Activated T-helper 1 cell treated with Interleukin-2 at 50 U/mL for 16 hours (primary cell): Measurements from ENCODE around the gene CHRNA7.

Experiments used
- DNase-seq: peaks from one replicate; pipeline ENCODE4 v3.0.0-alpha.2; 2020; ENCODE audit warnings: low read depth

The CHRNA7 gene

DNA sequence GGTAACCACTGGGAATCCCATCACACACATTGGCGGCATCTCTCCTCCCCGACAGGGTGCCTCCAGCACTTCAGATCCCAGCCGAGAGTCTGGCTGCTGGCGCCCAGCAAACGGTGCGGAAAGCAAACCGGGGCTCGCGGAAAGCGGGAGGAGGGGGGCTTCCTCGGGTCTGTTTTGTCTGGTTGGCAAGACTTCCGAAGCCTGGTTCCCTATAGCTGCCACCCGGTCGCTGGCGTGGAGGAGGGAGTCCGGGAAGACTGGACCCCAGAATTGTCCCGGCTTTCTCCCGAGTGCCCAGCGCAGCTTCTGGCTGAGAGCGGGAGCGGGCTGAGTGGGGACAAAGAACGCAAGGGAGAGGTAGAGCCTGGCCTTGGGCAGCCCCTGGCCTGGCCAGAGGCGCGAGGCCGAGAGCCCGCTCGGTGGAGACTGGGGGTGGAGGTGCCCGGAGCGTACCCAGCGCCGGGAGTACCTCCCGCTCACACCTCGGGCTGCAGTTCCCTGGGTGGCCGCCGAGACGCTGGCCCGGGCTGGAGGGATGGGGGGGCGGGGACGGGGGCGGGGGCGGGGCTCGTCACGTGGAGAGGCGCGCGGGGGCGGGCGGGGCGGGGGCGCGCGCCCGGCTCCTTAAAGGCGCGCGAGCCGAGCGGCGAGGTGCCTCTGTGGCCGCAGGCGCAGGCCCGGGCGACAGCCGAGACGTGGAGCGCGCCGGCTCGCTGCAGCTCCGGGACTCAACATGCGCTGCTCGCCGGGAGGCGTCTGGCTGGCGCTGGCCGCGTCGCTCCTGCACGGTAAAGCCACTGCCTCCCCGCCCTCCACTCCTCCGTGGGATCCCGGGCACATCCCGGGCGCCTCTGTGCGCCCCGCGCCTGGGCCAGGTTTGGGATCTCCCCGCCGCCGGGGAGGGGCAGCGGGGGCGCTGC is at the start of gene CHRNA7:
Gene CHRNA7, plus strand, starts transcription at position 654 of the 920 bp plus-strand sequence. Its CDS starts 80 bp downstream, at position 734.
- DNase-seq, result peak; percentile 1

DNA sequence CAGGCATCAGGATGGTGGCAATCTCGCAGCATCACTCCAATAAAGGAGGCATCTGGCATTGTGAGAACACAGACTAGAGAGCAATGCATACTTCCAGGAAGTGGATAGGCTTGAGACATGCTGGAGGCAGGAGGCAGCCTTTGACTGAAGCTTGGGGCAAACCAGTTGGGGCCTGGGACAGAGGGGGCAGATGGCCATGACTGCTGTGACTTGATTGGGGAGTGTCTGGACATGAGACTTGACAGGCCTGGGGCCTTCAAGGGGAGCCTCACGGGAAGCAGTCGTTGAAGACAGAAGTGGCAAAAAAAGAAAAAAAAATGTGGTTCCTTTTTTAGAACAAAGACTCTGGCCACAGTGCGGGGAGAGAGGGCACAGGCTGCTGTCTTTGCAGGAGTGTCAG is 44.7 kb upstream of the CHRNA7 start:
- no peak for DNase-seq

DNA sequence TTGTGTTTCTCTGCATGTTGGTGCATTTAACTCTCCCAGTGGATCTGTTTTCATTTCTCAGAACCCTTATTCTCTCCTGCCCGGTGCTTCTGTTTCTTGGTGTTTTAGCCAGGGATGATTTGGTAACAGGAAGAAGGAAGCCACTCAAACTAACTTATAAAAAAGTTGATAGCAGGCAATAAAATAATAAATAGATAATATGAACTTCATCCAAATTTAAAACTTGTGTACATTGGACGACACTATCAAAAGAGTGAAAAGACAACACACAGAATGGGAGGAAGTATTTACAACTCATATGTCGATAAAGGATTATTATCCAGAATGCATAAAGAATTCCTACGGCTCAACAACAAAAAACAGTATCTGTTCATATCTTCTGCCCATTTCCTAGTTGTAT is 37.3 kb upstream of the CHRNA7 start:
- DNase-seq, result no peak

DNA sequence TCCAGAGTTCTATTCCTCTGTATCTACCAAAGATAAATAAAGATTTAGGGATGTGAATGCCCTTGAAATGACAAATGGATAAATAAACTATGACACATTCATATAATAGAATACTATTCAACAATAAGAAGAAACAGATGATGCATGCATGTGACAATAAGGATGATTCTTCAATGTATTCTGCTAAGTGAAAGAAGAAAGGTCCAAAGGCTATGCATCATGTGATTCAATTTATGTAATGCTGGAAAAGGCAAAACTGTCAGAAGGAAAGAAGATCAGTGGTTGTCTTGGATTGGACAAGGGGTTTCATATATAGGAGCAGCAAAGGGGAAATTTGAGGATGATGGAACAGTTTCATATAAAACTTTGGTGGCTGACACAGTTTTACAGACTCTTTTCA is 32.6 kb upstream of the CHRNA7 start:
- no peak for DNase-seq

DNA sequence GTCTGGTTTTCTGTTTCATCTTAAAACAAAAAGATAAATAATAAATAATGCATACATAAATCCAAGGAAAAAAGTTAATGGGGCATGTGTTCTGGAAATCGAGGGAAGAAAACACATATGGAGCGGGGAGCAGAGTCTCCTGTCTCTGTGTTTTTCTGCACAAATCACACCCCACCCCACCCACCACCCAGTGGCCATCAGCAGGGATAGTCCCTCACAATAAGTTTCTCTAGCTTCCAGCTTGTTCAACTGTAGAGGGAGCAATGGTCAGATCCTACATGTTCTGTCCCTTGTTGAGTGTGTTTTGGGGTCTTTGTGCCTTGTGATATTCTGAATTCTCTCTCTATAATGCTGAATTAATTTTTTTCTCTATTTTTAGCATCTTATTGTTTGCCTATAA is 26.8 kb upstream of the CHRNA7 start:
- no peak for DNase-seq

DNA sequence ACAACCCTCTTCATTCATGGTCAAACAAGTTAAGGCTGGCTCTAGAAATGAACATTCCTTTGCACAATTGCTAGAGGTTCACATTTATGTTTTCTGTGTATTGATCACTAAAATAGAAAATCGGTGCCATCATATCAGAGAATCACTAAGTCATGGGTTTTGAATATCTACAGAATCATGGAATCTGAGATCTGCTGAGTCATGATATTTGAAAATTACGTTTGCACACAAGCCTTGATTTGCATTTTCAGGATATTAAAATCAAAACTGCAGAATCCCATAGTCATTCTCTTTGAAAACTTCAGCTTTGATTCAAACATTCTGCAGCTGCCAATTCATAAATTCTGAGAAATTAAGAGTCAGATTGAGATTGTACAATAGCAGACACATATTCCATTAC is 26.1 kb upstream of the CHRNA7 start:
- DNase-seq, result no peak

DNA sequence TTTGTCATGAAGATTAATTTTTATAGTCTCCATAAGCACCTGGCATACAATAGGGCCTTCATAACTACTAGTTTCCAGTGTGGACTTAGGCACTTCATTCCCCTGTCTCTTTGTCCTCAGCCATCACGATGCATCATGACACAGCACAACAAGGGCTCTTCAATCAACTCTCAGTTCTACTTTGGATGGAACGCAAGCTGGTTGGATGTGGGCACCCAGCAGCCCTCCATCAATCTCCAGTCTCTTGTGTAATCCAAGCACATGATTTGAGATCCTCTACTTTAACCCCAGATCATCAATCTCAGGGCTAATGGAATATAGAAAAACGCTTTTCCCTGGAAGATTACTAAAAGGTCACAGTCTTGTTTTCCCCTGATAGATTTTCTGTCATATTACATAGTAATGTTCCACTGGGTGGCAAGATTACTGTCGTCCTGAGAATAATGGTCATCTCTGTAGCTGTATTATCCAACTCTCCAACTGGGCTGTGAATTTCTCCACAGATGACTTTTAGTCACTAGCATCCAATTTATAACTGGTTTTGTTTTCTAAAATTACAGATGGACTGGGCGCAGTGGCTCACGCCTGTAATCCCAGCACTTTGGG is 22.9 kb upstream of the CHRNA7 start:
- no peak for DNase-seq

DNA sequence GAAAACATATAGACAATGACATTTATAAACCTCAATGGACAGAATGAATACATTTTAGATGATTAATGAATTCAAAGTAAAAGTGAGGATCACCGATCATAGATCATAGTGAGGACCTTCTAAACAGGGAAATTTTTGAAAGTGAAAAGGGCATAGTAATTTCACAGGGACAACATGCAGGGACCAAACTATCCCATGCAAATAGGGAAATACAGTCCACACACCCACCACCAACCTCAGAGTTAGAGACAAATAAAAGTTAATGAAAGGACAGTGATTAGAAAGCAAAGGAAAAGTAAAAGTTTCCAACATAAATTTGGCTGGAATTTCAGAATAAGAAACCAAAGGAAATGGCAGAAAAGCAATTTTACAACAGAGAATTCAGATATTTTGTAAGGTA is 15.4 kb upstream of the CHRNA7 start:
- DNase-seq, result no peak

DNA sequence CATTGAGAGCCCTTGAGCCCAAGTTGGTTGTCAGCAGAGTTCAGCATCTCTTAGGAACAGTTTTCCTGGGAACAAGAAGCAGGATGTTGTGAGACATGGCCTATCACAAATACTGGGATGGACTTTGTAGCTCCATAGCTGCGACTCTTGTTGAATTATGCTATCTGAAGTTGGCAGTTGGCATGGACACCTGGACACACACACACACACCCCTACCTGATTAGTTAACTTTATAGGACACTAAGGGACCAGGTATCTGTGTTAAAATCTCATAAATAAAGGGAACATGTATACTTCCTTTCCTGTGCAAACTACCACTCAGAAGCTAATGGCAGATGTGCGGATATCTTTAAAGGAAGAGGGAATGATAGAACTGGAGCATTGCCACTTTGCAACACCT is 10.2 kb upstream of the CHRNA7 start:
- DNase-seq, result no peak

DNA sequence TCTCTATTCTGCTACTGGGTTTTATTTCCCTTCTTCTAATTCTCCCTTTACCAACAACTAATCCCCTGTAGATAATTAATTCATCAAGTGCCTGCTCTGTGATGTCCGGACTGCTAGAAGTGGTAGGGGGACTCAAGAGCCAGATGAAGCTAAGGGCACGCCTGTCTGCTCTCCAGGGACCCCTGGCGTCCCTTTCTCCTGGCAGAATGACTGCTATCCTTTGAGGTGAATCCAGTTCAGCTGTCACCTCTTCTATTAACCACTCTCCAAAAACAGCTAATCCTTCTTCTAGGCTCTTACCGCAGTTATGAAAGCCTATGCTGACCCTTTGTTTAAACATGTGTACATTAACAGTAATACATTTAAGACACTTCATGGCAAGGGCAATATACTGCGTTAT is 1.4 kb upstream of the CHRNA7 start:
- DNase-seq, result no peak

DNA sequence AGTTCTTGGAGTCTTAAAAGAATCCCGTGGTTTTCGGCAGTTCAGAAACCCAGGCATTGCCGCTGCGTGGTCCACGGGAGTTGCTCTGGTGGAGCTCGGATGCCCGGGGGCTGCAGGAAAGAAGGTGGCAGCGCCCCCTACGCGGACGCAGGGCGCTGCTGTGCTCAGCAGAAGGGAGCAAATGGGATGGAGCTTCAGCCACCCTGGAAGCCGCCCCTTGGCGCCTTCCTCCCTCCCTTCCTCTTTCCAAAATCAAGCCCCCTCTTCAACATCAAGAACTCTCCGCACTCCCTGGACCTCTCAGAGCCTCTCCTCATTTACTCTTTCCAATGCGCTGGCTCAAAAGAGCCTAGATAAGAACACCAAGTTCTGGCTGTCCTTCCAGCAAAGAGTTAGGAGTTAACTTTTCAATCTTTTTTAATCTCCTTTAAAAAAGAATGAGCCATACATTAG is 880 bp upstream of the CHRNA7 start:
- no peak for DNase-seq

DNA sequence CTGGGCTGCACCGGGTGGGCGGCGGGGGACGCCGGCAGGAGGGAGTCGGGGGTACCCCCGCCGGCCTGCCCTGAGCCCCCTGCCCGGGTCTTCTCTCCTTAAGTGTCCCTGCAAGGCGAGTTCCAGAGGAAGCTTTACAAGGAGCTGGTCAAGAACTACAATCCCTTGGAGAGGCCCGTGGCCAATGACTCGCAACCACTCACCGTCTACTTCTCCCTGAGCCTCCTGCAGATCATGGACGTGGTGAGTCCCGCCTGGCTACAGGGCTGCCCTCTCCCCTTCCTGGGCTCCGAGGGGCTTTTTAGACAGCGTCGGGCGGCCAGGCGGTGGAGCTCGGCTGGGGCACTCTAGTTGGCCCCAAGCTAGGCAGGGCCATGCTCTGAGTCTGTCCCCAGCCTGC is 480 bp downstream of the CHRNA7 start:
- DNase-seq, result no peak

DNA sequence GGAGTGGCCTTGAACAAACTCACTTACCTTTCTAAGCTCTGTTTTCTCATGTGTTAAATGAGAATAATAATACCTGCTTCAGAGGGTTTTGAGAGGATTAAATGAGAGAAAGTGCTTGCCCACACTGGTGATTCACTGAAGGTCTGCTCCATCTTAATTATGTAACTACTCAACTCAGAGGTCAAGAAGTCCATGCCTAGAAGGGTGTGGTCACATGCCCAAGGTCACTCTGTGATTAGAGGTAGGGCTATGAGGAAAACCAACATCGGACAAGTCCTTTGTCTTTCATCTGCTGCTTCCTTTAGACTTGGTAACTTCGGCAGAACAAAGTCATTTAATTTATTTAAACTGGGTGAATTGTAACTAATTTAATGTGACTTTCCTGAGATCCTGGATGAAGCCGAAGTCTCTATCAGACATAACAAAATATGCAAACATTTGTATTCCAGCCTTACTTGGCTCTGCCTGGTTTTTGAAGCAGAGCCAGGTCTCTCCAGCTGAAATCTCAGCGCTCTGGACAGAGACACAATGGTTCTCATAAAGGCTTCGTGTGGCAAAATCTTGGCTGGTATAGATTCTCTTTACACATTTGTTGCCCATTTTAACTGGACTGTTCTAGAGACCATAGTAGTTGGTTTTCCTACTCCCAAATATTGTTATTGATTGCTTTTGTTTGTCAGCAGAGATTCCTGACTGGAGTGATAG is 3.0 kb downstream of the CHRNA7 start:
- no peak for DNase-seq

DNA sequence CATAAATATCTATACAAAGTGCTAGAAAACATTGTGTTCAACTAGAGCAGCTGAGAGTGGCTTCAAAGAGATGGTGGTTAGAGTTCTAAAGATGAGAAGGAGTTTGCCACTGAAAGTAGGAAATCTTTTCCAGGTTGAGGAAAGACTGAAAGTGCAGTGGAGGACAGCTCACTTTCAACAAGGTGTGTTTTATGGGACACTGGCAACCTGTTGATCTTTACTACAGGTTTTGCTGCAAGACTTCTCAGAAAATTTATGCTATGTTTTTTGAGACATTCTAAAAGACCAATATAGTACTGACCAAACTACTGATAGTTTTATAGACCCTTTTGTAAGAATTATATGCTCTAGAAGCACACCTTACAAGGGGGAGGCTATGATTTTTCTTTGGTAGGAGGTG is 3.8 kb downstream of the CHRNA7 start:
- no peak for DNase-seq

DNA sequence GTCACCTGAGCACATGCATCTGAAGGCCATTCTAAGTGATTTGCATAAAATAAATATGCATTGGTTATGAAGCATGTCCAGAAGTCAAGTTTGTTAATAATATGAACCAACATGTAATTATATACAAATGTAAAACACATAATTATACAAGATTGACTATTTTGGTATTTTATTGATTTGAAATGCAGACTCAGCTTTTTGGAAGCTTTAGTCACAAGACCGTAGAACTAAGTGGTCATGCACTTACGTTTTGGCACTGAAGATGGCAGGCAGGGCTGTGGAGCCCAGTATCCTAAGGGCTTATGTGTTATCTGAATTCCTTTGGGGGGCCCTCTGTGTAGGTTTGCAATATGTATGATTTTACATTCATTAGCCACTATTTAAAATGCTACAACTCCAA is 5.0 kb downstream of the CHRNA7 start:
- no peak for DNase-seq

DNA sequence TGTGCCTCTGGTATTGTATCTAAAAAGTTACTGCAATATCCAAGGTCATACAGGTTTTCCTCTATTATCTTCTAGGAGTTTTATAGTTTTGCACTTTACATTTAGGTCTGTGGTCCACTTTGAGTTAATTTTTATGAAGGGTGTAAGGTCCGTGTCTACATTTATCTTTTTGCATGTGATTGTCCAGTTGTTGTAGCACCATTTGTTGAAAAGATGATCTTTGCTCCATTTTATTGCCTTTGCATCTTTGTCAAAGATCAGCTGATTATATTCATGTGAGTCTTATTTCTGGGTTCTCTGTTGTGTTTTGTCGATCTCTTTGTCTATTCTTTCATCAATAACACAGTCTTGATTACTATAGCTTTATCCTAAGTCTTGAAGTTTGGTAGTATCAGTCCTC is 6.7 kb downstream of the CHRNA7 start:
- no peak for DNase-seq

DNA sequence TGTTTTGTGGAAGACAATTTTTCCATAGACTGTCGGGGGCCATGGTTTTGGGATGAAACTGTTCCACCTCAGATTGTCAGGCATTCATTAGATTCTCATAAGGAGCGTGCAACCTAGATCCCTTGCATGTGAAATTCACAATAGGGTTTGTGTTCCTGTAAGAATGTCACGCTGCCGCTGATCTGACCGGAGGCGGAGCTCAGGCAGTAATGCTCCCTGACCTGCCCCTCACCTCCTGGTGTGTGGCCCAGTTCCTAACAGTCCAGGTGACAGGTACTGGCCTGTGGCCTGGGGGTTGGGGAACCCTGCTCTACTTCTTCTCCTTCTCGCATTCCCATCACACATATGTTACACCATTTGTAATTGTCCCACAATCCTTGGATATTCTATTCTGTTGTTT is 11.0 kb downstream of the CHRNA7 start:
- no peak for DNase-seq

DNA sequence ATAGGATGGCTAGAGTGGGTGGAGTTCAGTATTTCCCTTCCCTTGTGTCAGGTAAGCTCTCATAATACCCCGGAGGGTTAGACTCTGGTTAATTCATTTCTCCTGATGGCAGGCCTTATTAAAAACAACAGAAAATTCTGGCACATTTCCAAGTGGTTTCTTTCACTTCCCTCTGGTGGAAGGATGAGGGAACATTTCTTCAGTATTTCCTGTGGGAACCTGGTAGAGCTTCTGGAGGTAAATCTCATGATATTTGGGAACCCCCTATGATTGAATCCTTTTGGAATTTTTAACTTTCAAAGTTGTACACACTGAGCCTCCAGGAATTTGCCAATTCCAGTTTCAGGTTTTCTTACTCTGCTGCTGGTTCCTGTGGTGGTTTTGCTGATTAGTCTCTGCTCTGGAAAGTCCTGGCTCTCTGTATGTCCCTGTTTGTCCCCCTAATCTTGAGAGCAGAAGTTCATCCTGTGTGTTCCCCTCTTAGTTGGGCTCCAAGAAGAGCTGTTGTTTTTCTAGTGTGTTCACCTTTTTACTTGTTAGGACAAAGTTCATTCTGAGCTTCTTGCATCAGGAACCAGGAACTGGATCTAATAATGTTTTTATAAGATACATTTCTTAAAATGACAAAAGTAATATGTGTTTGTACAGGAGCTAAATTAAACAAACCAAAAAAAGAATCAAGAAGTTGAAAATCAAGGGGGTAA is 12.1 kb downstream of the CHRNA7 start:
- no peak for DNase-seq

DNA sequence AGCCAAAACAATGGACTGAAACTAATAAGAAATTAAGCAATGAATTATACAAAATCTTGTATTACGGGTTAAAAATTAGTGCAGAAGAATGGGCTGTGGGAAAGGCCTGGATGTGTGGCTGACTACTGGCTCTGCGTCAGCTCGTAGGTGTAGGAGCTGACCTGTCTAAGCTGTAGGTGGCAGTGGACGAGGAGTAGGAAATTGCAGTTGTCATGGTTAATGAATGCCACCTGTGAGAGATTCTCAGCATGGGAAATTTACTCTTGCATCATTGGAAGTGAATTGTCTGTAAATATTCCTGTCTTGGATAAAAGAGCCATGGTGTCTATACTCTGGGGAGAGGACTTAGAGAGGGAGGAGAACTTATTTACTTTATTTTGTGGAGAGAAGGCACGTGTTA is 23.4 kb downstream of the CHRNA7 start:
- DNase-seq, result no peak

DNA sequence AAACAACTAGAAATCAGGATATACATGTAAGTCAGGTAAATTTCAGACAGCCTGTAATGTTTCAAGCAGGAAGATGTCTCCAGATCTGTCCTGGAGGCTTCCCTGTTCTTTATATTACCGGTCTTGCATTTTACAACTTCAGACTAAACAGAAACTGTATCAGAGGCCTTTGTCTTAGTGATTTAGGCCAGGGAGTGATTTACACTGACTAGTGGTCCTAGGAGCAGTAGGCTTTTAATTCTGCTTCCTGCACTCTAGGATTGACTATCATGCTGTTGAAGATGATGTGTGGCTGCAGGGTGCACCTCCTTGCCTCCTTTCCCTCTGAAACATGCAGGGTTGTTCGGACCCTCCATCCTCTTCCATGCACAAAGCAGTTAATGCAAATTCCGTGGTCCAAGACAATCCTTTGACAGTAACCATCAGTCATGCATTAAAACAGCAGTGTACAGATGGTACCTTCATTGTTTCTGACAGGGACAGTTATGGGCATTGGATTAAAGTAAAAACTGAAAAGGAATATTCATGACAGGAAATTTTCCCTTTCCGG is 27.6 kb downstream of the CHRNA7 start:
- no peak for DNase-seq

DNA sequence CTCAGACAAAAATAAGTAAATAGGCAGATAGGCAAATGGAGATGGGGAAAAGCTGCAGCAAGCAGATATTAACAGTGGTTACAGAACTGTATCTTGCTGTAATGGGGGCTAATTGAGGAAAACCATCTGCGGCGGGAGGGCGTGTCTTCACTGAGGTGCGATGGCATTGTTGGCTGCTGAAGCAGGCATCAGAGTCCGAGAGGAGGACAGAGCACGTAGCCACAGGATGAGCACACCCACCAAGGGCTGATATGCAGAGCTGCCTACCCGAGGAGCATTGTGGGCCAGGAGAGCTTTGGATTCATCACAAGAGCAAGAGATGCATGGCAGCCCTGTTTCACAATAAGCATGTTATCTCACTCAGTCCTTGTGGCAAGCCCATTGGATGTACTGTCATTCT is 30.4 kb downstream of the CHRNA7 start:
- no peak for DNase-seq

DNA sequence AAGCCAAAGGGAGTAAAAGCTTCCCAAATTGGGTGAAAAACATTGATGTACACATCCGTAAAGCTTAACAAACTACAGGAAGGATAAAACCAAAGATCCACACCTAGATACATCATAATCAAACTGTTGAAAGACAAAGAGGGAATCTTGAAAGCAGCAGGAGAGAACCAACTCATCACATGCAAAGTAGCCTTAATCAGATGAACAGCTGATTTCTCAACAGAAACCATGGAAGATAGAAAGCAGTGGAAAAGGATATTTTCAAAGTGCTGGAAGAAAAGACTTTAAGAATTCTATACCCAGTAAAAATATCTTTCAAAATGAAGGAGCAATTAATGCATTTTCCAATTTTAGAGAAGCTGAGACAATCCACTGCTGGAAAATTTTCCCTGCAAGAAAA is 36.8 kb downstream of the CHRNA7 start:
- no peak for DNase-seq
